Sigmoid colon (tissue), 7 donors: ENCODE data around the gene CDK18. TPM values are rescaled to one million over a fixed set of nuclear protein-coding genes. Genes with fewer than 3 reads are reported as not detected.

Source experiments
- DNase-seq: peaks from one replicate; pipeline ENCODE4 v3.0.0-alpha.2; 2019
- H3K27ac ChIP-seq, 4 donors: fragments of 200-600 bp; sonication (generic); one replicate each; pipeline ENCODE4 v1.5.1; 2016 to 2019; ENCODE audit warnings: mild to moderate bottlenecking in 1 of 4
- H3K27me3 ChIP-seq, 3 donors: fragments of 200-600 bp; sonication (generic); one replicate each; pipeline ENCODE4 v1.5.1; 2019; ENCODE audit warnings: mild to moderate bottlenecking in 1 of 3
- H3K36me3 ChIP-seq, 4 donors: fragments of 200-600 bp; sonication (generic); one replicate each; pipeline ENCODE4 v1.5.1; 2016 to 2019
- H3K4me1 ChIP-seq, 4 donors: fragments of 200-600 bp; sonication (generic); one replicate each; pipeline ENCODE4 v1.5.1; 2017 to 2019
- H3K4me3 ChIP-seq, 4 donors: fragments of 200-600 bp; sonication (generic); one replicate each; pipeline ENCODE4 v1.5.1; 2017 to 2019; ENCODE audit warnings: mild to moderate bottlenecking in 2 of 4, moderate library complexity in 1 of 4
- H3K9me3 ChIP-seq, 4 donors: fragments of 200-600 bp in 3 of 4; sonication (generic) in 3 of 4; one replicate each; pipeline versions ENCODE4 v1.5.1 to v1.6.1; 2013 to 2019
- EP300 ChIP-seq, 4 donors: sonication (generic); formaldehyde crosslinking; IDR thresholded peaks; one replicate each; pipeline ENCODE4 v1.6.1; 2017; ENCODE audit warnings: antibody characterized with exemption in 4 of 4
- POLR2A ChIP-seq, 2 donors: fragments of 450-650 bp; IDR thresholded peaks; one replicate each; pipeline ENCODE4 v1.6.1; 2016; ENCODE audit warnings: antibody characterized with exemption in 2 of 2, mild to moderate bottlenecking in 2 of 2, moderate library complexity in 2 of 2
- POLR2AphosphoS5 ChIP-seq, 4 donors: sonication (generic); formaldehyde crosslinking; IDR thresholded peaks; one replicate each; pipeline ENCODE4 v1.6.1; 2017; ENCODE audit warnings: antibody characterized with exemption in 4 of 4
- WGBS, 2 donors: extraction: QIAGEN DNeasy Blood & Tissue Kit; methylation state at CpG; one replicate each; pipeline ENCODE4 v1.1.7; 2013; 5-methylcytosine and 5-hydroxymethylcytosine counted together
- intact Hi-C: fragments of 100-400 bp; cut with DNase I; formaldehyde crosslinking; loops from one replicate; pipeline ENCODE4 v1.15.1; 2023
- polyA plus RNA-seq, 3 donors: library from polyadenylated mRNA; stranded (reverse); fragments of 200-250 nt; gene quantifications; one replicate each; pipeline ENCODE4 v1.2.3, GENCODE V29; 2013
- total RNA-seq, 4 donors: library from RNA; depleted of rRNA; stranded (reverse); fragments of >200 nt; gene quantifications; one replicate each; pipeline ENCODE4 v1.1.0, GENCODE V29; 2016
- TF ChIP-seq, protein P1 (sequence below), 4 experiments: fragments of 450-650 bp in 3 of 4; fragments of 200-600 bp in 1 of 4; IDR thresholded peaks; one replicate each; pipeline ENCODE4 v1.5.1; 2016 to 2019; ENCODE audit warnings: antibody characterized with exemption in 4 of 4, mild to moderate bottlenecking in 3 of 4, moderate library complexity in 2 of 4
- donor health status: healthy with polysubstance abuse.
- donor health status: Bipolar disorder and iron deficiency.
- donor health status: healthy.

CDK18 gene
- total and polyA plus RNA-seq, 7 donors, result 6.7 to 26.8 (median 13.0) TPM

- Histone ChIP-seq H3K4me3 (no peak overlapping the region), H3K27me3 (peaks cover 0 to 38% (median 0%) of the 10 kb centered on the region in 3 donors), H3K4me1 (no peaks in the 10 kb centered on the region), H3K36me3 (no peaks in the 10 kb centered on the region), H3K9me3 (peaks cover 0 to 5% (median 0%) of the 10 kb centered on the region in 4 donors), H3K27ac (no peak overlapping the region)
- no peak for DNase-seq
- TF ChIP-seq, protein P1, sequence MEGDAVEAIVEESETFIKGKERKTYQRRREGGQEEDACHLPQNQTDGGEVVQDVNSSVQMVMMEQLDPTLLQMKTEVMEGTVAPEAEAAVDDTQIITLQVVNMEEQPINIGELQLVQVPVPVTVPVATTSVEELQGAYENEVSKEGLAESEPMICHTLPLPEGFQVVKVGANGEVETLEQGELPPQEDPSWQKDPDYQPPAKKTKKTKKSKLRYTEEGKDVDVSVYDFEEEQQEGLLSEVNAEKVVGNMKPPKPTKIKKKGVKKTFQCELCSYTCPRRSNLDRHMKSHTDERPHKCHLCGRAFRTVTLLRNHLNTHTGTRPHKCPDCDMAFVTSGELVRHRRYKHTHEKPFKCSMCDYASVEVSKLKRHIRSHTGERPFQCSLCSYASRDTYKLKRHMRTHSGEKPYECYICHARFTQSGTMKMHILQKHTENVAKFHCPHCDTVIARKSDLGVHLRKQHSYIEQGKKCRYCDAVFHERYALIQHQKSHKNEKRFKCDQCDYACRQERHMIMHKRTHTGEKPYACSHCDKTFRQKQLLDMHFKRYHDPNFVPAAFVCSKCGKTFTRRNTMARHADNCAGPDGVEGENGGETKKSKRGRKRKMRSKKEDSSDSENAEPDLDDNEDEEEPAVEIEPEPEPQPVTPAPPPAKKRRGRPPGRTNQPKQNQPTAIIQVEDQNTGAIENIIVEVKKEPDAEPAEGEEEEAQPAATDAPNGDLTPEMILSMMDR (IDR thresholded peaks at IDR 0.05), result no peak
- TF ChIP-seq POLR2A (IDR thresholded peaks at IDR 0.05), result no peak
- TF ChIP-seq POLR2AphosphoS5 (IDR thresholded peaks at IDR 0.05), result no peak
- TF ChIP-seq EP300 (IDR thresholded peaks at IDR 0.05), result no peak
- WGBS, 2 donors, result 79 to 81% methylated on average over 3 of the region's 3 CpGs
- intact Hi-C loops, result no loop called here
Measured at GRCh38 chr1:205554026-205554811, 49.8 kb downstream of the CDK18 start.

- H3K4me1 ChIP-seq, result no peaks in the 10 kb centered on the region
- no peaks in the 10 kb centered on the region for H3K36me3 ChIP-seq
- WGBS, 2 donors, result 97 to 98% methylated on average over 1 of the region's 1 CpG
- intact Hi-C loops, result no loop called here
- peaks cover 0 to 11% (median 0%) of the 10 kb centered on the region in 3 donors for H3K27me3 ChIP-seq
- no peak overlapping the region for H3K27ac ChIP-seq
- no peak for TF ChIP-seq POLR2A (IDR thresholded peaks at IDR 0.05)
- no peak for TF ChIP-seq EP300 (IDR thresholded peaks at IDR 0.05)
- no peak for TF ChIP-seq POLR2AphosphoS5 (IDR thresholded peaks at IDR 0.05)
- TF ChIP-seq, protein P1 (IDR thresholded peaks at IDR 0.05), result no peak
- peaks cover 0 to 5% (median 3%) of the 10 kb centered on the region in 4 donors for H3K9me3 ChIP-seq
- no peak for DNase-seq
- no peak overlapping the region for H3K4me3 ChIP-seq
Measured at GRCh38 chr1:205561501-205562203, 57.2 kb downstream of the CDK18 start.

DNA sequence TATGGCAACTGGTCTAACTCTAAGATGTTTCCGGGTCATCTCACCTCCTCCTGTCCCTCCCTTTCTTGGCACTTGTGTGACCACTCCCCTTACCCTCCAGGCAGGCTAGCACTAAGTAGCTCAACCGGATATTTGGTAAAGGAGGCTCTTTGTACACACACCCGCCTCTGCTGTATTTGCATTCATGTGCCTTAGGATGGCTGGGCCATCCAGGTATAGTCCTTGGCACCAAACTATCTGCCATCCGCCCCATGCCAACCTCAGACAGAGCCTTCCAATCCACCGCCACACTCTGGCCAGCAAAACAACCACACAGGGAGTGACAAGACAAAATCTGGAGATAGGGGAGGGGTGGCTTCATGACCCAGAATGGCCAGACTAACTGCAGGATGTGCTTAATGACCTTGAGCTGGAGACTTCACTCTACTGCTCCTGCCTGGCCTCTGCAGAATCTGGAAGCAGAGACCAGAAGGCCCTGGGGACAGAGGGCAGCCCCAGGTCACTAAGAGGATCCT lies 59.5 kb downstream of the CDK18 start:
- DNase-seq, result peak; percentile 46
- 18 to 47% methylated on average over 5 of the region's 5 CpGs for WGBS, 2 donors
- TF ChIP-seq POLR2AphosphoS5 (IDR thresholded peaks at IDR 0.05) (no peak), POLR2A (IDR thresholded peaks at IDR 0.05) (no peak), EP300 (IDR thresholded peaks at IDR 0.05) (no peak)
- TF ChIP-seq, protein P1 (IDR thresholded peaks at IDR 0.05), result no peak
- intact Hi-C loops, result no loop called here
- Histone ChIP-seq H3K9me3 (peaks cover 0 to 5% (median 3%) of the 10 kb centered on the region in 4 donors), H3K36me3 (no peaks in the 10 kb centered on the region), H3K4me1 (peaks cover 0 to 9% (median 6%) of the 10 kb centered on the region in 4 donors), H3K4me3 (no peak overlapping the region), H3K27ac (no peak overlapping the region), H3K27me3 (peaks cover 9 to 30% (median 21%) of the 10 kb centered on the region in 3 donors)

GRCh38 chr1:205565799-205566198 lies 61.3 kb downstream of the CDK18 start:
- 12 to 58% methylated on average over 3 of the region's 3 CpGs for WGBS, 2 donors
- Histone ChIP-seq H3K27ac (no peak overlapping the region), H3K4me1 (peaks cover 0 to 15% (median 13%) of the 10 kb centered on the region in 4 donors), H3K9me3 (peaks cover 0 to 4% (median 3%) of the 10 kb centered on the region in 4 donors), H3K36me3 (no peaks in the 10 kb centered on the region), H3K4me3 (no peak overlapping the region), H3K27me3 (peaks cover 19 to 44% (median 35%) of the 10 kb centered on the region in 3 donors)
- TF ChIP-seq, protein P1 (IDR thresholded peaks at IDR 0.05), result no peak
- TF ChIP-seq POLR2A (IDR thresholded peaks at IDR 0.05) (no peak), EP300 (IDR thresholded peaks at IDR 0.05) (no peak), POLR2AphosphoS5 (IDR thresholded peaks at IDR 0.05) (no peak)
- DNase-seq, result peak; percentile 6
- intact Hi-C loops, result no loop called here
